ENCODE measurements around the gene PPP4R3A. TPM values are rescaled to one million over a fixed set of nuclear protein-coding genes. Genes with fewer than 3 reads are reported as not detected.

PPP4R3A gene
- polyA plus RNA-seq, 1 donor (not counting 4 experiments of a cell fraction or from before 2014, with no cell fraction given): 53.8 TPM

DNA sequence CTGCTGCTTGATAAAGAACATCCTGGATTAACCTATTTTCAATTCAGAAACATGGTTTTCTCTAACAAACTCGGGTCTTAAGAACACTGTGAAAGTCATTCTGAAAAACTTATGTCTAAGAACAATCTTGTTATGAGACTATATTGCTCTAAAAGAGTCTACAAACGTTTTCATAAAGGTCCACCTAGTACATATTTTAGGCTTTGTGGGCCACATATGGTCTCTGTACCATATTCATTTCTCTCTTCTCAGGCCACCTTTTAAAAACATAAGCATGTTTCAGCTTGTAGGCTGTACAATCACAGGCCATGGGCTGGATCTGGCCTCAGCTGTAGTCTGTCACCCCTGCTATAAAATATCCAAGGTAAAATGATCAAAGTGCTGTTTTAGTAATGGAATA is 39.9 kb downstream of the PPP4R3A start:
- no peaks in the 10 kb centered on the region for H4K20me1 ChIP-seq (ENCODE audit: control insufficient read depth, extremely low read depth, insufficient read depth, low read length)
- TF ChIP-seq EZH2 (IDR thresholded peaks at IDR 0.05; ENCODE audit: low read length) (no peak), CTCF (optimal IDR thresholded peaks at IDR 0.05 in 1 of 3, IDR thresholded peaks at IDR 0.05 in 1 of 3, conservative IDR thresholded peaks at IDR 0.05 in 1 of 3; ENCODE audit: extremely low read depth in 1 of 3, insufficient read depth in 2 of 3, low read length in 3 of 3) (no peak)
- no peaks in the 10 kb centered on the region for H3K9me1 ChIP-seq (ENCODE audit: control insufficient read depth, extremely low read depth, insufficient read depth, low read length)
- H3K27ac ChIP-seq (ENCODE audit: control insufficient read depth, insufficient read depth, low read length): no peak overlapping the region
- H3K4me3 ChIP-seq (ENCODE audit: control insufficient read depth in 2 of 3, extremely low read depth in 1 of 3, insufficient read depth in 2 of 3, low read depth in 1 of 3, low read length in 3 of 3): no peak overlapping the region
- no peak overlapping the region for H2AFZ ChIP-seq (ENCODE audit: control insufficient read depth, low read length)
- peaks cover 6% of the 10 kb centered on the region for H3K79me2 ChIP-seq (ENCODE audit: control insufficient read depth, insufficient read depth, low read length)
- dilution Hi-C loops (cut with MboI; ENCODE audit: extremely low pct_ligation_motif_present, low sequenced_read_pairs): no loop called here
- H3K9me3 ChIP-seq (ENCODE audit: control insufficient read depth, low read depth, low read length): no peaks in the 10 kb centered on the region
- no peaks in the 10 kb centered on the region for H3K27me3 ChIP-seq (ENCODE audit: control insufficient read depth, extremely low read depth, insufficient read depth, low read length)
- H3K9ac ChIP-seq (ENCODE audit: control insufficient read depth, extremely low read depth, insufficient read depth, low read length): no peak overlapping the region
- H3K4me1 ChIP-seq (ENCODE audit: control insufficient read depth, extremely low read depth, insufficient read depth, low read length): no peaks in the 10 kb centered on the region
- H3K4me2 ChIP-seq (ENCODE audit: control insufficient read depth, extremely low read depth, insufficient read depth, low read depth, low read length): no peak overlapping the region
- DNase-seq (ENCODE audit: low read depth, low spot score): no peak
- H3K36me3 ChIP-seq (ENCODE audit: control insufficient read depth in 2 of 2, extremely low read depth in 1 of 2, insufficient read depth in 2 of 2, low read length in 2 of 2): peaks cover 12 to 16% of the 10 kb centered on the region in 2 experiments
- FAIRE-seq: no peak

DNA sequence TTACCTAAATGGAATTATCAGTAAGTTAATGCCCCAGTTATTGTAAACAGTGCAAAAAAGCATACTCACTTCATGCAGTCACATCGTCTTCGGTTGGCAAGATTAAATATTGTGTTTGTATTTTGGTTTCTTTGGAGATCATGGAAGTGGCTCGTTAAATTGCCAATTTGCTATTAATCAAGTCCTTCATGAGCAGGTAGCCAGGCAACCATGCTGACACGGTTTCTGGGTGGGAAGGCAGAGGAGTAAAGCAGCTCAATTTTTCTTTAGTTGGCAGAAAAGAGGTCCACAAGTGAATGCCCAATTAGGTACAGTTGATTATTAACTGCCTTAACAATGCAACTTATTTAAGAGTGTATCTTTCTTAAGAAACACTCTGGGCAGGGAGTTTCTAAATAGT is 43.9 kb downstream of the PPP4R3A start:
- no peak overlapping the region for H3K9ac ChIP-seq (ENCODE audit: control insufficient read depth, extremely low read depth, insufficient read depth, low read length)
- no peaks in the 10 kb centered on the region for H3K27me3 ChIP-seq (ENCODE audit: control insufficient read depth, extremely low read depth, insufficient read depth, low read length)
- H3K27ac ChIP-seq (ENCODE audit: control insufficient read depth, insufficient read depth, low read length): no peak overlapping the region
- no peaks in the 10 kb centered on the region for H3K4me1 ChIP-seq (ENCODE audit: control insufficient read depth, extremely low read depth, insufficient read depth, low read length)
- dilution Hi-C loops (cut with MboI; ENCODE audit: extremely low pct_ligation_motif_present, low sequenced_read_pairs): no loop called here
- H4K20me1 ChIP-seq (ENCODE audit: control insufficient read depth, extremely low read depth, insufficient read depth, low read length): no peaks in the 10 kb centered on the region
- no peak for FAIRE-seq
- no peak overlapping the region for H2AFZ ChIP-seq (ENCODE audit: control insufficient read depth, low read length)
- peaks cover 14 to 17% of the 10 kb centered on the region in 2 experiments for H3K36me3 ChIP-seq (ENCODE audit: control insufficient read depth in 2 of 2, extremely low read depth in 1 of 2, insufficient read depth in 2 of 2, low read length in 2 of 2)
- H3K4me3 ChIP-seq (ENCODE audit: control insufficient read depth in 2 of 3, extremely low read depth in 1 of 3, insufficient read depth in 2 of 3, low read depth in 1 of 3, low read length in 3 of 3): no peak overlapping the region
- no peak for DNase-seq (ENCODE audit: low read depth, low spot score)
- TF ChIP-seq EZH2 (IDR thresholded peaks at IDR 0.05; ENCODE audit: low read length) (no peak), CTCF (optimal IDR thresholded peaks at IDR 0.05 in 1 of 3, IDR thresholded peaks at IDR 0.05 in 1 of 3, conservative IDR thresholded peaks at IDR 0.05 in 1 of 3; ENCODE audit: extremely low read depth in 1 of 3, insufficient read depth in 2 of 3, low read length in 3 of 3) (no peak)
- no peaks in the 10 kb centered on the region for H3K9me1 ChIP-seq (ENCODE audit: control insufficient read depth, extremely low read depth, insufficient read depth, low read length)
- H3K4me2 ChIP-seq (ENCODE audit: control insufficient read depth, extremely low read depth, insufficient read depth, low read depth, low read length): no peak overlapping the region
- H3K9me3 ChIP-seq (ENCODE audit: control insufficient read depth, low read depth, low read length): no peaks in the 10 kb centered on the region
- peaks cover 4% of the 10 kb centered on the region for H3K79me2 ChIP-seq (ENCODE audit: control insufficient read depth, insufficient read depth, low read length)

Data from keratinocyte (primary cell).